Loucy (cell line): ENCODE data around the gene ARMCX5.

Experiments used
- H2AFZ ChIP-seq: fragments of 200-600 bp; sonication (generic); 2 replicates; pipeline ENCODE4 v1.6.0; 2016; ENCODE audit warnings: antibody characterized with exemption, mild to moderate bottlenecking, low read length, moderate library complexity
- H3F3A ChIP-seq: fragments of 200-600 bp; 2 replicates; pipeline ENCODE4 v1.6.0; 2016; ENCODE audit warnings: antibody characterized with exemption, low read depth, mild to moderate bottlenecking
- H3K27me3 ChIP-seq: fragments of 200-600 bp; sonication (generic); 2 replicates; pipeline ENCODE4 v1.6.1; 2014; ENCODE audit warnings: low read length, mild to moderate bottlenecking; ENCODE audit not compliant: insufficient read depth, poor library complexity, severe bottlenecking
- H3K36me3 ChIP-seq: fragments of 200-600 bp; sonication (generic); 2 replicates; pipeline ENCODE4 v1.6.1; 2016; ENCODE audit warnings: low read length; ENCODE audit not compliant: insufficient read depth
- H3K4me1 ChIP-seq: fragments of 200-600 bp; sonication (generic); 2 replicates; pipeline ENCODE4 v1.5.1; 2014; ENCODE audit warnings: low read length, mild to moderate bottlenecking; ENCODE audit not compliant: insufficient read depth, poor library complexity, severe bottlenecking
- H3K4me2 ChIP-seq: fragments of 200-600 bp; sonication (generic); 2 replicates; pipeline ENCODE4 v1.6.0; 2014; ENCODE audit warnings: antibody characterized with exemption, low read length, low read depth, mild to moderate bottlenecking; ENCODE audit not compliant: poor library complexity, severe bottlenecking
- H3K4me3 ChIP-seq: fragments of 200-600 bp; sonication (generic); 2 replicates; pipeline ENCODE4 v1.5.1; 2014; ENCODE audit warnings: low read length, mild to moderate bottlenecking, mixed read lengths; ENCODE audit not compliant: poor library complexity, severe bottlenecking
- H3K79me2 ChIP-seq: fragments of 200-600 bp; sonication (generic); 2 replicates; pipeline ENCODE4 v1.6.1; 2014; ENCODE audit warnings: low read length; ENCODE audit not compliant: insufficient read depth
- H3K9ac ChIP-seq: fragments of 200-600 bp; sonication (generic); 2 replicates; pipeline ENCODE4 v1.6.0; 2014; ENCODE audit warnings: mild to moderate bottlenecking, low read depth, low read length, moderate library complexity; ENCODE audit not compliant: poor library complexity, severe bottlenecking
- H3K9me2 ChIP-seq: fragments of 200-600 bp; sonication (generic); replicated peaks from 2 replicates; pipeline ENCODE4 v1.6.1; 2016; ENCODE audit warnings: low read depth, low read length, mixed read lengths
- H3K9me3 ChIP-seq: fragments of 200-600 bp; sonication (generic); 2 replicates; pipeline ENCODE4 v1.6.1; 2014; ENCODE audit warnings: mild to moderate bottlenecking, antibody characterized with exemption, low read length, low read depth; ENCODE audit not compliant: insufficient read depth
- H4K20me1 ChIP-seq: fragments of 200-600 bp; sonication (generic); 2 replicates; pipeline ENCODE4 v1.6.0; 2014; ENCODE audit warnings: antibody characterized with exemption, low read length, mild to moderate bottlenecking; ENCODE audit not compliant: insufficient read depth, poor library complexity, severe bottlenecking
- EZH2phosphoT487 ChIP-seq: fragments of 200-600 bp; IDR thresholded peaks from 2 replicates; pipeline ENCODE4 v1.6.1; 2018; ENCODE audit warnings: antibody characterized with exemption, mild to moderate bottlenecking, moderate library complexity, borderline replicate concordance
- TF ChIP-seq, protein P1 (sequence below): fragments of 200-600 bp; sonication (generic); conservative IDR thresholded peaks from 2 replicates; pipeline ENCODE4 v1.5.1; 2014; ENCODE audit warnings: mild to moderate bottlenecking, antibody characterized with exemption, low read length

The ARMCX5 gene

DNA sequence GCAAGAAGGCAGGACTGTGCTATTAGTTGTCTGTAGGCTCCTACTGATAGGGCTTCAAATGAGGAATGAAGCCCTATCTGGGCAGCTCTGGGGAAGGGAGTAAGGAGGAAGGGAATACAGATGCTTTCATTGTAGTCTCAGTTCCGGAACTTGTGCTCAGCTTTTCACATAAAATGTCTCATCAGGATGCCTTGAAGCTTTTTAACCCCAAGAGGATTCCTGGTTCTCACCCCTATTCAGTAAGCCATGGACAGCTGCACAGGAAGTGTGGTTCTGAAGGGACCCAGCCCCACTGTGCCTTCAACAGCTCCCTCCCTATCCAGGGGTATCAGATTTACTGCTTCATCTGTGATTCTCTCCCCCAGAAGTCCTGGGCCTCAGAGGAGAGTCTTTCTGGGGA is 5.0 kb downstream of the ARMCX5 start:
- Histone ChIP-seq H4K20me1 (no peaks in the 10 kb centered on the region), H3K27me3 (no peaks in the 10 kb centered on the region), H3K4me1 (peaks cover 23% of the 10 kb centered on the region), H3K9me3 (no peaks in the 10 kb centered on the region), H2AFZ (no peak overlapping the region), H3K9me2 (no peaks in the 10 kb centered on the region), H3F3A (no peaks in the 10 kb centered on the region), H3K4me3 (peak overlapping the region; percentile 46), H3K4me2 (peak overlapping the region; percentile 54), H3K9ac (no peak overlapping the region), H3K36me3 (no peaks in the 10 kb centered on the region), H3K79me2 (peaks cover 31% of the 10 kb centered on the region)
- TF ChIP-seq, protein P1, sequence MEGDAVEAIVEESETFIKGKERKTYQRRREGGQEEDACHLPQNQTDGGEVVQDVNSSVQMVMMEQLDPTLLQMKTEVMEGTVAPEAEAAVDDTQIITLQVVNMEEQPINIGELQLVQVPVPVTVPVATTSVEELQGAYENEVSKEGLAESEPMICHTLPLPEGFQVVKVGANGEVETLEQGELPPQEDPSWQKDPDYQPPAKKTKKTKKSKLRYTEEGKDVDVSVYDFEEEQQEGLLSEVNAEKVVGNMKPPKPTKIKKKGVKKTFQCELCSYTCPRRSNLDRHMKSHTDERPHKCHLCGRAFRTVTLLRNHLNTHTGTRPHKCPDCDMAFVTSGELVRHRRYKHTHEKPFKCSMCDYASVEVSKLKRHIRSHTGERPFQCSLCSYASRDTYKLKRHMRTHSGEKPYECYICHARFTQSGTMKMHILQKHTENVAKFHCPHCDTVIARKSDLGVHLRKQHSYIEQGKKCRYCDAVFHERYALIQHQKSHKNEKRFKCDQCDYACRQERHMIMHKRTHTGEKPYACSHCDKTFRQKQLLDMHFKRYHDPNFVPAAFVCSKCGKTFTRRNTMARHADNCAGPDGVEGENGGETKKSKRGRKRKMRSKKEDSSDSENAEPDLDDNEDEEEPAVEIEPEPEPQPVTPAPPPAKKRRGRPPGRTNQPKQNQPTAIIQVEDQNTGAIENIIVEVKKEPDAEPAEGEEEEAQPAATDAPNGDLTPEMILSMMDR: no peak
- TF ChIP-seq EZH2phosphoT487: no peak

DNA sequence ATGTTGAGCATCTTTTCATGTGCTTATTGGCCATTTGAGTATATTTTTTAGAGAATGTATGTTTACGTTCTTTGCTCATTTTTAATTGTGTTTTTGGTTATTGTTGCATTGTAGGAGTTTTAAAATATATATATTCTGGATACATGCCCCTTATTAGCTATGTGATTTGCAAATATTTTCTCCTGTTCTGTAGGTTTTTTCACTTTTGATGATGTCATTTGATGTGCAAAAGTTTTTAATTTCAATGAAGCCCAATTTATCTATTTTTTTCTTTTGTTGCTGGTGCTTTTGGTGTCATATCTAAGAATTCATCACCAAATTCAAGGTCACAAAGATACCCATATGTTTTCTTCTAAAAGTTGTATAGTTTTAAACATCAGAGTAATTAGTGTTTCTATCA is 6.8 kb downstream of the ARMCX5 start:
- Histone ChIP-seq H3K27me3 (no peaks in the 10 kb centered on the region), H3K79me2 (peaks cover 23% of the 10 kb centered on the region), H3K9me3 (no peaks in the 10 kb centered on the region), H3K36me3 (peaks cover 2% of the 10 kb centered on the region; the same call in 1 of the 2 replicates), H3K9me2 (no peaks in the 10 kb centered on the region), H3K4me2 (peak overlapping the region; percentile 54), H2AFZ (no peak overlapping the region), H3K4me1 (peaks cover 19% of the 10 kb centered on the region), H3K9ac (no peak overlapping the region), H4K20me1 (no peaks in the 10 kb centered on the region), H3F3A (no peaks in the 10 kb centered on the region), H3K4me3 (no peak overlapping the region)
- no peak for TF ChIP-seq EZH2phosphoT487
- TF ChIP-seq, protein P1: no peak

DNA sequence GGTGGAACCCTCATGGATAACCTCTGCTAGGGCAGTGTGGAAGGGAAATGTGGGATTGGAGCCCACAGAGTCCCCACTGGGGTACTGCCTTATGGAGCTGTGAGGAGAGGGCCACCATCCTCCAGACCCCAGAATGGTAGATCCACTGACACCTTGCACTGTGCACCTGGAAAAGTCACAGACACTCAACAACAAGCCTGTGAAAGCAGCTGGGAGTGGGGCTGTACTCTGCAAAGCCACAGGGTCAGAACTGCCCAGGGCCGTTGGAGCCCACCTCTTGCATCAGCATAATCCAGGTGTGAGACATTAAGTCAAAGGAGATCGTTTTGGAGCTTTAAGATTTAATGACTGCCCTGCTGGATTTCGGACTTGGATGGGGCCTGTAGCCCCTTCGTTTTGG is 11.6 kb downstream of the ARMCX5 start:
- Histone ChIP-seq H3K4me1 (no peaks in the 10 kb centered on the region), H3K36me3 (peaks cover 6% of the 10 kb centered on the region; the same call in 1 of the 2 replicates), H2AFZ (no peak overlapping the region), H3K79me2 (peaks cover 24% of the 10 kb centered on the region), H3K4me3 (no peak overlapping the region), H3K4me2 (no peak overlapping the region), H3K27me3 (no peaks in the 10 kb centered on the region), H3K9ac (no peak overlapping the region), H4K20me1 (no peaks in the 10 kb centered on the region), H3F3A (no peaks in the 10 kb centered on the region), H3K9me3 (no peaks in the 10 kb centered on the region), H3K9me2 (no peaks in the 10 kb centered on the region)
- TF ChIP-seq EZH2phosphoT487: no peak
- TF ChIP-seq, protein P1: no peak
